Activated CD8-positive, alpha-beta memory T cell treated with anti-CD3 and anti-CD28 coated beads, Interleukin-2, amount 50 U/mL, for 4 hours (primary cell): ENCODE measurements around the gene PSD4.
A peak's percentile ranks its signal among the peaks of the same experiment; 100 is the strongest.

Experiments
- DNase-seq: peaks from one replicate; pipeline ENCODE4 v3.0.0-alpha.2; 2020

The PSD4 gene

DNA sequence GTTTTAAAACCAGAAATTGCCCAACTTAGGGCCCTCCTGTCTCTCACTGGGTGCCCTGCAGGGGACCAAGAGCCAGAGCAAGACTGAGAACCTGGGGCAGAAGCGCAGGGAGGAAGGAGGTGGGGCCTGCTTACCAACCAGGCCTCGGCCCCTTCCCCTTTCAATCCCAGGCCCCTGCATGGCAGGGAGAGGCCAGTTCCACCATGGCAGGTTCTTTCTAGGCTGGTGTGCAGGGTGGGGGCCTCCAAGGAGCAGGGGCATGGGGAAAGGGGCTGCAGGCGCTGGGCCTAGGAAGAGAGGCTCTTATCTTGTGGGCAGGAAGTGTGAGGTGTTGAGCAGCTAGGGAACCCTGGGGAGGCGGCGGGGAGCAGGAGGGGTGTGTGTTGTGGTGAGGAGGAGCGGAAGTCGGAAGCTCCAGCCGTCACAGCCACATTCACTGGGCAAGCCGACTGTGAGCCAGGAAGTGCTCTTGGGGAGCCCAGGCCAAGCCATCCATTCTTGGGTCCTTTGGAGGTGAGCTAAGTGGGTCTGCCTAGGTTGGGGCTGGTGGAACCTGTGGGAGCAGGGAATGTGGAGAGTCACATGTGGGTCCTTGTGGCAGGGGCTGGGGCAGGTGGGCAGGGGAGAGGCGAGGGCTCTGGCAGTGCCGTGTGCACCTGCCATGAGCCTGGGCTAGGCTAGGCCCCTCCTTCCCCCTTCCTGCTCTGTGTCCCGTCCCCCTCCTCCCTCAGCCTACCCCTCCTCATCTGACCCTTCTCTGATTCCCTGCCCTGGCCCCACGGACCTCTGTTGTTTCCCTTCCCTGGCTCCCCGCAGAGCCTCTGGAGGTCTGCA is at the start of gene PSD4:
Gene PSD4 (plus strand): TSS at position 430 of the 834 bp plus-strand sequence. CDS start 8,486 bp downstream, outside the sequence.
- DNase-seq = peak; percentile 79

GRCh38 chr2:113124181-113124961 is 49.4 kb upstream of the PSD4 start:
- no peak for DNase-seq

DNA sequence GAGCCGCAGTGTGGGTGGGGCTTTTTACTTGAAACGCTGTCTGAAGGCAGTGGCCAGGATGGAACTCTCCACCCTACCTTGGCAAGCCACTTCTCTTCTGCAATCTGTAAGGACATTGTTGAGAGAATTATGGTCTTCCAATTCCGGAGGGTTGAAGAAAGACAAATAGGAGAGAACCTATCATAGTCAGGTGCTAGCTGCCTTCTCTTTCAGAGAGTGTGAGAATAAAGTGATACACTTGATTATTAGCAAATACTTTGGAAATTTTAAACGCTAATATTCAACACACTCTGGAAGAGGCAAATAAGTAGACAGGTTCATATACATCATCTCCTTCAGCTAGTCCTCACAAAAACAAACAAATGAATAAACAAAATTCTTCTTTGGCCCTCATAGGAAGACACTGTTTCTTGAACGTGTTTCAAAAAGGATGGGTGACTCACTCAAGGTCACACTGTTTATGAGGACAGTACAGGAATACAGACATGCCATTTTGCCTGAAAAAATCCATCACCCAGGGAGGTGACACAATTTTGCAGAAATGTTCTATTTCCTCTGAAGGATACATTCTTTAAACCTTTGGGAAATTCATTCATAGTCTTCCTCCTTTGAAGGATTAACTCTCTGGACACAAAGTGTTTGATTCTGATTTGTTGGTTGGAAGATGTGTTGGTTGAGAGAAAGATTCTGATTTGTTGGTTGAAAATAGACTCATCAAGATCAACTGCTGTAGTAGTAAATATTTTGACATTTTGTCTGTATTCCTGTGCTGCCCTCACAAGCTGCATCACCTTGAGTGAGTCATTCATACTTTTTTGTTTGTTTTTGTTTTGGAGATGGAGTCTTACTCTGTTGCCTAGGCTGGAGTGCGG is 48.6 kb upstream of the PSD4 start:
- no peak for DNase-seq

DNA sequence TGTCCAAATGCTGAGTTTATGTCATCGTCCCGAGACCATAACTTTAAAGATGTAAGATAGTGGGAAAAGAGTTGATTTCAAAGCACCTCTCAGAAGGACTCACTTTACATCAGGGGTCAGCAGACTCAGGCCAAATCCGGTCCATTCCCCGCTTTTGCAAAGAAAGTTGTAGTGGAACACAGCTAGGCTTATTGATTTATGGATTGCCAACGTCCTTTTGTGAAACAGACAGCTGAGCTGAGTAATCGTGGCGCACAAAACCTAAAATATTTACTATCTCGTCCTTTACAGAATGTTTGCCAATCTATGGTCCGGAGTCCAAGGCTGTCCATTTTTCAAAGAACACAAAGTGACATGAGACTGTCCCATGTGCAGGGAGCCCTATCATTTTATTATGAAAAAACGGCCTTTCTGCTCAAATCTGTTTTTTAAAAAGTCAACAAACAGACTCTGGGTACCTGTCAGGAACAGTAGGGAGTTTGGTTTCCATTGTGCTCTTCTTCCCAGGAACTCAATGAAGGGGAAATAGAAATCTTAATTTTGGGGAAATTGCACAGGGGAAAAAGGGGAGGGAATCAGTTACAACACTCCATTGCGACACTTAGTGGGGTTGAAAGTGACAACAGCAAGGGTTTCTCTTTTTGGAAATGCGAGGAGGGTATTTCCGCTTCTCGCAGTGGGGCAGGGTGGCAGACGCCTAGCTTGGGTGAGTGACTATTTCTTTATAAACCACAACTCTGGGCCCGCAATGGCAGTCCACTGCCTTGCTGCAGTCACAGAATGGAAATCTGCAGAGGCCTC is 46.7 kb upstream of the PSD4 start, which contains the start of gene IL1RN:
Gene IL1RN (plus strand): TSS at position 754 of the 801 bp plus-strand sequence. CDS start 27 bp downstream, at position 781.
- DNase-seq = no peak

DNA sequence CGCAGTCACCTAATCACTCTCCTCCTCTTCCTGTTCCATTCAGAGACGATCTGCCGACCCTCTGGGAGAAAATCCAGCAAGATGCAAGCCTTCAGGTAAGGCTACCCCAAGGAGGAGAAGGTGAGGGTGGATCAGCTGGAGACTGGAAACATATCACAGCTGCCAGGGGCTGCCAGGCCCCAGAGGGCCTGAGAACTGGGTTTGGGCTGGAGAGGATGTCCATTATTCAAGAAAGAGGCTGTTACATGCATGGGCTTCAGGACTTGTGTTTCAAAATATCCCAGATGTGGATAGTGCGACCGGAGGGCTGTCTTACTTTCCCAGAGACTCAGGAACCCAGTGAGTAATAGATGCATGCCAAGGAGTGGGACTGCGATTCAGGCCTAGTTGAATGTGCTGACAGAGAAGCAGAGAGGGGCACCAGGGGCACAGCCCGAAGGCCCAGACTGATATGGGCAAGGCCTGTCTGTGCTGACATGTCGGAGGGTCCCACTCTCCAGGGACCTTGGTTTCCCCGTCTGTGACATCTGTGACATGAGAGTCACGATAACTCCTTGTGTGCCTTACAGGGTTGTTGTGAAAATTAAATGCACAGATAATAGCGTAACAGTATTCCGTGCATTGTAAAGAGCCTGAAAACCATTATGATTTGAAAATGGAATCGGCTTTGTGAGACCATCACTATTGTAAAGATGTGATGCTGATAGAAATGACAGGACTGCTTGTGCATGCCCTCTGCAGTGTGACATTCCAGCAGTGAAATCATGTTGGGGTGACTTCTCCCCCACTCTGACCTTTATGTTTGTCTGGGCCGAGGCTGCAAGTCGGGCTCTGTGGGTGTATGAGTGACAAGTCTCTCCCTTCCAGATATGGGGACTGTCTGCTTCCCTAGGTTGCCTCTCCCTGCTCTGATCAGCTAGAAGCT is 45.9 kb upstream of the PSD4 start:
- no peak for DNase-seq

DNA sequence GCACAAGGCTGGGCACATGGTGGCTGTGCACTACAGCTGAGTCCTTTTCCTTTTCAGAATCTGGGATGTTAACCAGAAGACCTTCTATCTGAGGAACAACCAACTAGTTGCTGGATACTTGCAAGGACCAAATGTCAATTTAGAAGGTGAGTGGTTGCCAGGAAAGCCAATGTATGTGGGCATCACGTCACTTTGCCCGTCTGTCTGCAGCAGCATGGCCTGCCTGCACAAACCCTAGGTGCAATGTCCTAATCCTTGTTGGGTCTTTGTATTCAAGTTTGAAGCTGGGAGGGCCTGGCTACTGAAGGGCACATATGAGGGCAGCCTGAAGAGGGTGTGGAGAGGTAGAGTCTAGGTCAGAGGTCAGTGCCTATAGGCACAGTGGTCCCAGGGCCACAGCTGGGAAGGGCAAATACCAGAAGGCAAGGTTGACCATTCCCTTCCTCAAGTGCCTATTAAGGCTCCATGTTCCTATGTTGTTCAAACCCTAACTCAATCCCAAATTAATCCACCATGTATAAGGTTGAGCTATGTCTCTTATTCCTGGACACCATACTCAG is 44.2 kb upstream of the PSD4 start:
- DNase-seq = no peak

DNA sequence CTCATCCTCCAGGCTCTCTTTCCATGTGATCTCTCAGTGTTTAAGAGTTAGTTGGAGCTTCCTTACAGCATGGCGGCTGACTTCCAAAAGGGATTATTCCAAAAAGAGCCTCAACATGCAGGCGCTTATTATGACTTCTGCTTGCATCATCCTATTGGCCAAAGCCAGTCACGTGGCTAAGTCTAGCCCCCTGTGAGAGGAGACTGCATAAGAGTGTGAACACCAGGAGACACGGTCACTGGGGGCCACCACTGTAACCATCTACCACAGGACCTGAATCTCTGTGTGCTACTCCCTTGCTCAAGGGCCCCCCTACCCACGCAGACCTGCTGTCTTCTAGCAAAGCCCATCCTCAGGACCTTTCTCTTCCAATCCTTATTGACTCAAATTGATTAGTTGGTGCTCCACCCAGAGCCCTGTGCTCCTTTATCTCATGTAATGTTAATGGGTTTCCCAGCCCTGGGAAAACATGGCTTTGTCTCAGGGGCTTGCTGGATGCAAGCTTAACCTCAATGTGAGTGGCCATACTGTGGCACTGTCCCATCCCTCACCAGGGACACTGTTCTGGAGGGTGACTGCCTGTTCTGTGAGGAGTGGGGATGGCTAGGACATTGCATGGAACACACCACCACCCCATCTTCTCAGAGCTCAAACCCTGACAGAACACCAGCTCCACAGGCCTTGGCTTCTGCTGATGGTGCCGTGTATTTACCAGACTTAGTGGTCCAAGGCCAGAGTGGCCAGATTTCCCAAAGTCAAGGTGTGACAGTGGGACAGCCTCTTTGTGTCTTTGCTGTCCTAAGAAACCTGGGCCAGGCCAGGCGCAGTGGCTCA is 42.2 kb upstream of the PSD4 start:
- no peak for DNase-seq

- no peak for DNase-seq
These were observed 41.3 kb upstream of the PSD4 start for GRCh38 chr2:113132414-113133021.

DNA sequence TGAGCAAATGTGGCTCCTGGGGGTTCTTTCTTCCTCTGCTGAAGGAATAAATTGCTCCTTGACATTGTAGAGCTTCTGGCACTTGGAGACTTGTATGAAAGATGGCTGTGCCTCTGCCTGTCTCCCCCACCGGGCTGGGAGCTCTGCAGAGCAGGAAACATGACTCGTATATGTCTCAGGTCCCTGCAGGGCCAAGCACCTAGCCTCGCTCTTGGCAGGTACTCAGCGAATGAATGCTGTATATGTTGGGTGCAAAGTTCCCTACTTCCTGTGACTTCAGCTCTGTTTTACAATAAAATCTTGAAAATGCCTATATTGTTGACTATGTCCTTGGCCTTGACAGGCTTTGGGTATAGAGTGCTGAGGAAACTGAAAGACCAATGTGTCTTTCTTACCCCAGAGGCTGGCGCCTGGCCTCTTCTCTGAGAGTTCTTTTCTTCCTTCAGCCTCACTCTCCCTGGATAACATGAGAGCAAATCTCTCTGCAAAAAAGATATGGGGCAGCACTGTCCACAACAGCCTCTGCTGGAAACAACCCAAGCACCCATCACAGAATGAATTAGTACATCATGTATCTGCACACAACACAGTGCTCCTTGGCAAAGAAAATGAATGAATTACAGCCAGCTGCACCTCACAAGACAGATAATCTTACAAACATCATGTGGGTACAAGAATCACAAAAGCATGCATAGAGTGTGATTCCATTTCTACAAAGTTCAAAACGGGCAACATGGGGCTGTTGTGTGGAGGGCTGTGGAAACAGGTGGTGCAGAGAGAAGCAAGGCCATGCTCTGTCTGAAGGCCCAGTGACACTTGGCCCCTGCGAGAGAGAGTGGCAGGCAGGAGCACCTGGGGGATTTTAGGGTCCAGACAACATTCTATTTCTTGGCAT is 39.8 kb upstream of the PSD4 start:
- no peak for DNase-seq

GRCh38 chr2:113134717-113135116 is 39.1 kb upstream of the PSD4 start:
- DNase-seq = no peak

GRCh38 chr2:113135317-113135716 is 38.5 kb upstream of the PSD4 start:
- no peak for DNase-seq

DNA sequence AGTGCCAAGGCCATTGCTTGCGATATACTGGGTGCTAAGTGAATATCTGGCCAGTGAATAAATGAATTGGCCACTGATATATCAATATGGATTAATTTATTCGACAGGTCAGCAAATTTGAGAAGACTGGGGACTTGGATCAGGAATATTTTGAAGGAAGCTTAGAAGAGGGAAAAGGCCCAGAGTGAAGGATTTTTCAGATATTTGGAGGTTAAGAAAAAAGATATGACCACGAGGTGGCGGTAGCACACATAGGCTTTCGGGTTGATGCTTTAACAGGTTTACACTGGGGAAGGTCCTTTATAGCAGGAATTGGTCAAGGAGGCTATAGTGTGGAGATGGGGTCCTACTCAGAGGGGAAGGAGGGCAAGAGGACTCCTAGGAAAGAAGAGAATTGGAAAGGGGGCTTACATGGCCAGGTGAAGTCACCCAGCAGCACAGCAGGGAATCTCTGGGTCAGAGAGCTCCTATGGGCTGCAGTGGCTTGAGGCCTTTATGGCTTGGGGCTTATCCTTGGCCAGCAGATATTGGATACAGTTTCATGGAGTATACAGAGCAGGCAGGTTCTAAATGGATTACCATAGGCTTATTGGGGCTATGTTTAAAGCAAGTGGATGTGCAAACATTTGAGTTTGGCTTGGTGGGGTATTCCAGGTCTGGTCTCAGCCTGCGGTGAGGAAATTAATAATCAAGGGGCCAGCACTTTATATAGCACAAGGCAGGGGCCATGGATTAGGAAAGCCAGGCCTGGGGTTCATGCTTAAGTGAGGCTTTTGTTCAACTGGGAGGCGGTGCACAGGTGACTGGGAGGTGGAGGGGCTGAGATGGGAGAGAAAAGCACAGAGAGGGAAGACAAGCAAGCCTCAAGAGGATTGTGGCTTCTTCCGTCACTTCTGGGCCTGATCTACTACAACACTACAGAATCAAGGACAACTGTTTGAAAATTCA is 36.7 kb upstream of the PSD4 start:
- DNase-seq = peak; percentile 48

- no peak for DNase-seq
These were observed 35.9 kb upstream of the PSD4 start for GRCh38 chr2:113137827-113138226.

DNA sequence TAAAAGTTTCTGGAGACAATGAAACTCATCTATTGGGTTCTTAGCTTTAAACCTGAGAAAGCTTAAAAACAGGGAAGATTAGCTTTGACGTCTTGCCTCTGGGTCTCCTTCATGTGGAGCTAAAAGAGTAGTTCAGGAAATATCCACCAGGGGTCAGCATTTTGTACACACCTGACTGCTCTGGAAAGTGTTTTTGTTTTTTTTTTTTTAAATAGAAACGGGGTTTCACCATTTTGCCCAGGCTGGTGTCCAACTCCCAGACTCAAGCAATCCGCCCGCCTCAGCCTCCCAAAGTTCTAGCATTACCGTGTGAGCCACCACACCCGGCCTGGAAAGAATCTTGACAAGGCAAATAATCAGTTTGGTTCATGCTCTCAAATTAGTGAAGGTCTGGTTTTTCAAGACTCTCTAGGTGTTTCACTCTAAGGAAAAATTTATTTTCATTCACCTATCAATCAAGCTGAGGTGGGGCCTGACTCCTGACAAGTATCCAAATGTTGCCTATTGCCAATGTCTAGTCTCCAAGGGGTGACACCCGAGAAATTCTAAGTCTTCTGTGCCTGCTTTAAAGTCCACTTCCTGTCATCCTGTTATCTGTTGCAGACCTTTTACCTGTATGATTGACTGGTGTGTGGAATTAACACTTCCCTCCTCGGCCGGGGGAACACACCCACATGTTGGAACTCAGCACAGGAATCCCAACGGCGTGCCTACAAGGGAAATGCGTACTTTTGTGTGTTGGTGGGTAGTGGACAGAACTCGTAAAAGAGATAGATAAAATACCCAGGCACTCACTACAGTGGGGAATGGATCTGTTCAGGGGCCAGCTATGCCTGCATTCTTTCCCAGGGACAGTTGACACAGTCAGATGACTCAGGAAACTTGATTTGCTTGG is 35.1 kb upstream of the PSD4 start:
- DNase-seq = peak; percentile 28

DNA sequence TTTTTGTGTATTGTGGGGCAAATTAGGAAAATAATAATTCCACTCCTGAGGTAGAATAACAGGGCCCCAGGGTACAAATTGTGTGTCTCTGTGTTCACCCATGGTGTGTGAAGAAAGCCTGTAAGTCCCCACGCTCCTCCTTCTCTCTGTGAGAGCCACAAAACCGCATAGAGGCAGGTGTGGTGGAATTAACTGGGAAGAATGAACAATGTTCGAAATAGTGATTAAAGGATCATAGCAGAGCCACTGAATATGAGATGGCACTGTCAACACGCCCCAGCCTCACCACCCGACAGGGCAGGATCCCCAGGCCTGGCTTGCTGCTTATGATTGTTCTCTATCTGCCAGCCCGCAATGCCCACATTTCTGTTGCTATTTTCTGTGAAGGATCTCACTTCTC is 32.3 kb upstream of the PSD4 start:
- no peak for DNase-seq

GRCh38 chr2:113142290-113142689 is 31.5 kb upstream of the PSD4 start:
- no peak for DNase-seq
